ENCODE measurements around the gene SYNE1. TPM values are rescaled to one million over a fixed set of nuclear protein-coding genes. Genes with fewer than 3 reads are reported as not detected.

SYNE1 gene
- total RNA-seq, 1 experiment from 2014 or later, result 23.0 TPM

- no peaks in the 10 kb centered on the region for H3K36me3 Mint-ChIP-seq (ENCODE audit: insufficient read depth, unreplicated experiment)
- H3K9me3 Mint-ChIP-seq (ENCODE audit: unreplicated experiment), result no peaks in the 10 kb centered on the region
- peaks cover 4% of the 10 kb centered on the region; the same call in 1 of the 2 replicates for H3K4me1 ChIP-seq
- ChIA-PET POLR2A (interaction anchor here (0.5 kb wide), 1 partner anchor 23 kb away, joined by 3 read pairs; no protein-coding TSS in a partner anchor), CTCF (interaction anchor here (0.5 to 1.0 kb wide), 12 partner anchors 12 to 692 kb away, joined by 3 to 31 read pairs (median 4); no protein-coding TSS in a partner anchor)
- no peaks in the 10 kb centered on the region for H3K9me3 ChIP-seq
- H3K4me3 ChIP-seq (ENCODE audit: low read depth, low read length), result no peak overlapping the region
- no peaks in the 10 kb centered on the region for H3K27me3 Mint-ChIP-seq (ENCODE audit: insufficient read depth, unreplicated experiment)
- no peaks in the 10 kb centered on the region for H3K36me3 ChIP-seq (ENCODE audit: control insufficient read depth, insufficient read depth, low read length)
- peaks cover 7% of the 10 kb centered on the region for H3K4me1 Mint-ChIP-seq (ENCODE audit: low read depth, unreplicated experiment)
- H3K4me3 Mint-ChIP-seq (ENCODE audit: unreplicated experiment), result no peak overlapping the region
- BruUV-seq (replicated peaks), result no TSS peak
- intact Hi-C loops (cut with micrococcal nuclease; ENCODE audit: unreplicated experiment), result loop anchor here (1.0 to 5.0 kb wide), 7 partner anchors 42 to 681 kb away; no protein-coding TSS in a partner anchor
- TF ChIP-seq CTCF (IDR thresholded peaks at IDR 0.05; ENCODE audit: insufficient read depth in 1 of 2, low read depth in 1 of 2, low read length in 1 of 2, severe bottlenecking in 1 of 2, unreplicated experiment in 1 of 2), result peak; percentile 54 to 57
- DNase-seq, result peak in 1 of 2 experiments; percentile 55
- H3K27me3 ChIP-seq (replicated peaks; ENCODE audit: control insufficient read depth, insufficient read depth, low read length), result no peaks in the 10 kb centered on the region
- no peak overlapping the region for H3K27ac Mint-ChIP-seq (ENCODE audit: unreplicated experiment)
These were observed 280.5 kb downstream of the SYNE1 start for GRCh38 chr6:152356662-152357061.

GRCh38 chr6:152356016-152356415 lies 281.1 kb downstream of the SYNE1 start:
- Histone ChIP-seq H3K4me1 (peaks cover 4% of the 10 kb centered on the region; the same call in 1 of the 2 replicates), H3K36me3 (ENCODE audit: control insufficient read depth, insufficient read depth, low read length) (no peaks in the 10 kb centered on the region), H3K9me3 (no peaks in the 10 kb centered on the region), H3K4me3 (ENCODE audit: low read depth, low read length) (no peak overlapping the region), H3K27me3 (replicated peaks; ENCODE audit: control insufficient read depth, insufficient read depth, low read length) (no peaks in the 10 kb centered on the region)
- no peak overlapping the region for H3K27ac Mint-ChIP-seq (ENCODE audit: unreplicated experiment)
- no peaks in the 10 kb centered on the region for H3K9me3 Mint-ChIP-seq (ENCODE audit: unreplicated experiment)
- POLR2A ChIA-PET, result no interaction called here
- BruUV-seq (replicated peaks), result no TSS peak
- no peak for DNase-seq
- no peaks in the 10 kb centered on the region for H3K36me3 Mint-ChIP-seq (ENCODE audit: insufficient read depth, unreplicated experiment)
- no peak overlapping the region for H3K4me3 Mint-ChIP-seq (ENCODE audit: unreplicated experiment)
- no peak for TF ChIP-seq CTCF (IDR thresholded peaks at IDR 0.05; ENCODE audit: insufficient read depth in 1 of 2, low read depth in 1 of 2, low read length in 1 of 2, severe bottlenecking in 1 of 2, unreplicated experiment in 1 of 2)
- intact Hi-C loops (cut with micrococcal nuclease; ENCODE audit: unreplicated experiment), result loop anchor here (1.0 to 5.0 kb wide), 7 partner anchors 42 to 681 kb away; no protein-coding TSS in a partner anchor
- CTCF ChIA-PET, result no interaction called here
- no peaks in the 10 kb centered on the region for H3K27me3 Mint-ChIP-seq (ENCODE audit: insufficient read depth, unreplicated experiment)
- H3K4me1 Mint-ChIP-seq (ENCODE audit: low read depth, unreplicated experiment), result peaks cover 7% of the 10 kb centered on the region

GRCh38 chr6:152355166-152355565 lies 282.0 kb downstream of the SYNE1 start:
- ChIA-PET POLR2A (no interaction called here), CTCF (no interaction called here)
- no TSS peak for BruUV-seq (replicated peaks)
- no peaks in the 10 kb centered on the region for H3K9me3 Mint-ChIP-seq (ENCODE audit: unreplicated experiment)
- no peak overlapping the region for H3K4me3 Mint-ChIP-seq (ENCODE audit: unreplicated experiment)
- no peaks in the 10 kb centered on the region for H3K9me3 ChIP-seq
- no peak overlapping the region for H3K27ac Mint-ChIP-seq (ENCODE audit: unreplicated experiment)
- no peak for TF ChIP-seq CTCF (IDR thresholded peaks at IDR 0.05; ENCODE audit: insufficient read depth in 1 of 2, low read depth in 1 of 2, low read length in 1 of 2, severe bottlenecking in 1 of 2, unreplicated experiment in 1 of 2)
- peaks cover 4% of the 10 kb centered on the region; the same call in 1 of the 2 replicates for H3K4me1 ChIP-seq
- H3K4me3 ChIP-seq (ENCODE audit: low read depth, low read length), result no peak overlapping the region
- no peaks in the 10 kb centered on the region for H3K27me3 ChIP-seq (replicated peaks; ENCODE audit: control insufficient read depth, insufficient read depth, low read length)
- H3K27me3 Mint-ChIP-seq (ENCODE audit: insufficient read depth, unreplicated experiment), result no peaks in the 10 kb centered on the region
- intact Hi-C loops (cut with micrococcal nuclease; ENCODE audit: unreplicated experiment), result loop anchor here (5.0 kb wide), 1 partner anchor 218 kb away; no protein-coding TSS in a partner anchor
- peaks cover 7% of the 10 kb centered on the region for H3K4me1 Mint-ChIP-seq (ENCODE audit: low read depth, unreplicated experiment)
- H3K36me3 Mint-ChIP-seq (ENCODE audit: insufficient read depth, unreplicated experiment), result no peaks in the 10 kb centered on the region
- H3K36me3 ChIP-seq (ENCODE audit: control insufficient read depth, insufficient read depth, low read length), result no peaks in the 10 kb centered on the region
- DNase-seq, result no peak

Measured in Caco-2 (cell line).